ENCODE measurements around the gene NEGR1.

The NEGR1 gene

GRCh38 chr1:71687376-71687775 lies 595.0 kb downstream of the NEGR1 start:
- no peak for DNase-seq (ENCODE audit: low read depth, low spot score)

GRCh38 chr1:71676979-71677925 lies 605.1 kb downstream of the NEGR1 start:
- no peak for DNase-seq (ENCODE audit: low read depth, low spot score)
- no peak overlapping the region for H3K4me3 ChIP-seq (ENCODE audit: low read length)

More at GRCh38 chr1:71687376-71687775, 595.0 kb downstream of the NEGR1 start:
- no peak overlapping the region for H3K4me3 ChIP-seq (ENCODE audit: low read length)

GRCh38 chr1:71668065-71668464 lies 614.3 kb downstream of the NEGR1 start:
- DNase-seq (ENCODE audit: low read depth, low spot score) = no peak
- H3K4me3 ChIP-seq (ENCODE audit: low read length) = no peak overlapping the region

GRCh38 chr1:71667216-71667615 lies 615.1 kb downstream of the NEGR1 start:
- no peak for DNase-seq (ENCODE audit: low read depth, low spot score)
- H3K4me3 ChIP-seq (ENCODE audit: low read length) = no peak overlapping the region

- no peak for DNase-seq (ENCODE audit: low read depth, low spot score)
Observed at GRCh38 chr1:71666609-71667008, 615.7 kb downstream of the NEGR1 start.

GRCh38 chr1:71660411-71660810 lies 621.9 kb downstream of the NEGR1 start:
- H3K4me3 ChIP-seq (ENCODE audit: low read length) = no peak overlapping the region
- no peak for DNase-seq (ENCODE audit: low read depth, low spot score)

More at GRCh38 chr1:71666609-71667008, 615.7 kb downstream of the NEGR1 start:
- no peak overlapping the region for H3K4me3 ChIP-seq (ENCODE audit: low read length)

GRCh38 chr1:71657891-71658679 lies 624.3 kb downstream of the NEGR1 start:
- DNase-seq (ENCODE audit: low read depth, low spot score) = no peak
- no peak overlapping the region for H3K4me3 ChIP-seq (ENCODE audit: low read length)

- no peak overlapping the region for H3K4me3 ChIP-seq (ENCODE audit: low read length)
- no peak for DNase-seq (ENCODE audit: low read depth, low spot score)
Observed at GRCh38 chr1:71656902-71657301, 625.4 kb downstream of the NEGR1 start.

GRCh38 chr1:71655604-71656003 lies 626.7 kb downstream of the NEGR1 start:
- no peak for DNase-seq (ENCODE audit: low read depth, low spot score)
- no peak overlapping the region for H3K4me3 ChIP-seq (ENCODE audit: low read length)

GRCh38 chr1:71653952-71654351 lies 628.4 kb downstream of the NEGR1 start:
- H3K4me3 ChIP-seq (ENCODE audit: low read length) = no peak overlapping the region
- DNase-seq (ENCODE audit: low read depth, low spot score) = no peak

GRCh38 chr1:71651214-71651613 lies 631.1 kb downstream of the NEGR1 start:
- H3K4me3 ChIP-seq (ENCODE audit: low read length) = no peak overlapping the region
- no peak for DNase-seq (ENCODE audit: low read depth, low spot score)

GRCh38 chr1:71650119-71650518 lies 632.2 kb downstream of the NEGR1 start:
- no peak for DNase-seq (ENCODE audit: low read depth, low spot score)
- no peak overlapping the region for H3K4me3 ChIP-seq (ENCODE audit: low read length)

GRCh38 chr1:71649608-71650007 lies 632.7 kb downstream of the NEGR1 start:
- H3K4me3 ChIP-seq (ENCODE audit: low read length) = no peak overlapping the region
- DNase-seq (ENCODE audit: low read depth, low spot score) = no peak

- H3K4me3 ChIP-seq (ENCODE audit: low read length) = no peak overlapping the region
Observed at GRCh38 chr1:71647513-71648300, 634.6 kb downstream of the NEGR1 start.

GRCh38 chr1:71645015-71645414 lies 637.3 kb downstream of the NEGR1 start:
- H3K4me3 ChIP-seq (ENCODE audit: low read length) = no peak overlapping the region
- DNase-seq (ENCODE audit: low read depth, low spot score) = no peak

More at GRCh38 chr1:71647513-71648300, 634.6 kb downstream of the NEGR1 start:
- no peak for DNase-seq (ENCODE audit: low read depth, low spot score)

GRCh38 chr1:71641903-71642302 lies 640.4 kb downstream of the NEGR1 start:
- DNase-seq (ENCODE audit: low read depth, low spot score) = no peak
- no peak overlapping the region for H3K4me3 ChIP-seq (ENCODE audit: low read length)

GRCh38 chr1:71640998-71641397 lies 641.3 kb downstream of the NEGR1 start:
- no peak for DNase-seq (ENCODE audit: low read depth, low spot score)
- H3K4me3 ChIP-seq (ENCODE audit: low read length) = no peak overlapping the region

GRCh38 chr1:71640116-71640515 lies 642.2 kb downstream of the NEGR1 start:
- no peak overlapping the region for H3K4me3 ChIP-seq (ENCODE audit: low read length)
- no peak for DNase-seq (ENCODE audit: low read depth, low spot score)

- H3K4me3 ChIP-seq (ENCODE audit: low read length) = no peak overlapping the region
- no peak for DNase-seq (ENCODE audit: low read depth, low spot score)
Observed at GRCh38 chr1:71638081-71638766, 644.1 kb downstream of the NEGR1 start.

Data from Jurkat, Clone E6-1 (cell line).